K562 (cell line): ENCODE measurements around the gene TBC1D32. TPM values are rescaled to one million over a fixed set of nuclear protein-coding genes. Genes with fewer than 3 reads are reported as not detected.

Experiments used
- ATAC-seq: fragments of 200-7000 bp; cut with Tn5 transposase; 3 replicates; pipeline ENCODE4 v1.9.1; 2020; ENCODE audit warnings: moderate library complexity
- BruUV-seq: library from RNA; stranded (reverse); fragments of 400-500 nt; replicated peaks from 2 replicates; lab custom pipeline; 2021; lab: Mats Ljungman, UMichigan
- CTCF ChIA-PET: fragments of 300-600 bp; formaldehyde crosslinking; extraction: SDS; loops from one replicate; lab custom pipeline; 2021; ENCODE audit warnings: low intra/inter-chr PET ratio; lab: Yijun Ruan, JAX
- POLR2A ChIA-PET: fragments of 300-600, 350-650 bp; sonication (Branson Sonifier 250); formaldehyde crosslinking; extraction: SDS; loops from one replicate; lab custom pipeline; 2021; ENCODE audit warnings: antibody characterized with exemption, inconsistent platforms; lab: Yijun Ruan, JAX
- DNase-seq, 4 experiments: peaks; one replicate each; pipeline versions ENCODE4 v3.0.0 to v3.0.0-alpha.2; 2011 to 2018; ENCODE audit warnings: low spot score in 3 of 4, mixed read lengths in 3 of 4; ENCODE audit errors: extremely low read depth in 1 of 4
- FAIRE-seq: peaks from 2 replicates; lab custom pipeline; 2011; peaks lifted over from hg19 to GRCh38; lab: Jason Lieb, UNC
- H2AFZ ChIP-seq: 2 replicates; pipeline ENCODE4 v1.6.0; 2011; ENCODE audit warnings: low read depth, low read length, control low read depth, inconsistent platforms
- H3K27ac ChIP-seq: fragments of 200-600 bp; 3 replicates; pipeline ENCODE4 v1.8.0; 2011; ENCODE audit warnings: low read depth, mild to moderate bottlenecking, control low read depth, inconsistent platforms, low read length, moderate library complexity, mixed read lengths; ENCODE audit errors: extremely low read depth
- H3K27me3 ChIP-seq, 2 experiments: fragments of 300-600 bp in 1 of 2; 2 replicates in 1 of 2; 3 replicates in 1 of 2; pipeline versions ENCODE4 v1.6.0 to v1.8.0; 2011; ENCODE audit warnings: inconsistent platforms in 2 of 2, low read length in 2 of 2, mild to moderate bottlenecking in 1 of 2, mixed read lengths in 1 of 2, moderate library complexity in 1 of 2; ENCODE audit not compliant: control insufficient read depth in 2 of 2, insufficient read depth in 2 of 2
- H3K36me3 ChIP-seq: fragments of 300-600 bp; 3 replicates; pipeline ENCODE4 v1.8.0; 2011; ENCODE audit warnings: mild to moderate bottlenecking, low read length, inconsistent platforms; ENCODE audit not compliant: control insufficient read depth, insufficient read depth
- H3K4me1 ChIP-seq, 2 experiments: fragments of 200-600 bp in 1 of 2; replicated peaks in 1 of 2; 2 replicates in 1 of 2; 3 replicates in 1 of 2; pipeline versions ENCODE4 v1.5.1 to v1.8.0; 2011; ENCODE audit warnings: inconsistent platforms in 2 of 2, low read length in 2 of 2, mild to moderate bottlenecking in 1 of 2, mixed read lengths in 1 of 2, moderate library complexity in 1 of 2; ENCODE audit not compliant: control insufficient read depth in 2 of 2, insufficient read depth in 2 of 2
- H3K4me2 ChIP-seq: 2 replicates; pipeline ENCODE4 v1.6.1; 2011; ENCODE audit warnings: low read length, control low read depth, inconsistent platforms, mixed read lengths; ENCODE audit not compliant: insufficient read depth
- H3K4me3 ChIP-seq: fragments of 200-600 bp; sonication (generic), shearing (Covaris generic); 2 replicates; pipeline ENCODE4 v1.5.1; 2016; ENCODE audit warnings: control low read depth, inconsistent platforms
- H3K79me2 ChIP-seq: fragments of 200-600 bp; 3 replicates; pipeline ENCODE4 v1.8.0; 2011; ENCODE audit warnings: low read length, inconsistent platforms; ENCODE audit not compliant: control insufficient read depth, insufficient read depth
- H3K9ac ChIP-seq, 2 experiments: 2 replicates each; pipeline versions ENCODE4 v1.6.0 to v1.6.1; 2011; ENCODE audit warnings: low read depth in 2 of 2, low read length in 2 of 2, control low read depth in 1 of 2, inconsistent platforms in 1 of 2, mild to moderate bottlenecking in 1 of 2, mixed read lengths in 1 of 2; ENCODE audit not compliant: insufficient read depth in 1 of 2
- H3K9me1 ChIP-seq: one replicate; pipeline ENCODE4 v1.6.0; 2011; ENCODE audit warnings: inconsistent platforms, mild to moderate bottlenecking, low read length, moderate library complexity; ENCODE audit not compliant: control insufficient read depth, insufficient read depth
- H3K9me3 ChIP-seq: replicated peaks from 2 replicates; pipeline ENCODE4 v1.5.1; 2011; ENCODE audit warnings: low read depth, low read length, inconsistent platforms; ENCODE audit not compliant: control insufficient read depth, insufficient read depth
- H4K20me1 ChIP-seq: replicated peaks from 2 replicates; pipeline ENCODE4 v1.6.1; 2011; ENCODE audit warnings: low read length, inconsistent platforms, mixed read lengths; ENCODE audit not compliant: control insufficient read depth, insufficient read depth
- BRD9 ChIP-seq: fragments of 450-650 bp; IDR thresholded peaks from 2 replicates; pipeline ENCODE4 v1.6.1; 2018; ENCODE audit warnings: low read depth; ENCODE audit not compliant: partially characterized antibody
- CREB3L1 ChIP-seq: fragments of 450-650 bp; IDR thresholded peaks from 2 replicates; pipeline ENCODE4 v1.6.1; 2014; ENCODE audit warnings: low read depth, mild to moderate bottlenecking, moderate library complexity, borderline replicate concordance
- CREM ChIP-seq: IDR thresholded peaks from 2 replicates; pipeline ENCODE4 v1.6.1; 2014; ENCODE audit warnings: antibody characterized with exemption, low read depth
- ETV5 ChIP-seq: sonication (generic); formaldehyde crosslinking; IDR thresholded peaks from 2 replicates; pipeline ENCODE4 v1.4.0; 2020; ENCODE audit warnings: low read depth, mild to moderate bottlenecking, missing genetic modification reagents
- FOXP1 ChIP-seq: sonication (generic); formaldehyde crosslinking; IDR thresholded peaks from 2 replicates; pipeline ENCODE4 v1.8.0; 2022; ENCODE audit warnings: mild to moderate bottlenecking, missing genetic modification reagents
- MCM3 ChIP-seq: fragments of 450-650 bp; IDR thresholded peaks from 2 replicates; pipeline ENCODE4 v1.6.1; 2016
- MED1 ChIP-seq: sonication (generic); formaldehyde crosslinking; IDR thresholded peaks from 2 replicates; pipeline ENCODE4 v1.8.1; 2023; ENCODE audit warnings: missing genetic modification reagents, borderline replicate concordance
- PRMT5 ChIP-seq: sonication (generic); formaldehyde crosslinking; IDR thresholded peaks from 2 replicates; pipeline ENCODE4 v1.5.0; 2020; ENCODE audit warnings: missing genetic modification reagents
- TAF9B ChIP-seq: fragments of 450-650 bp; IDR thresholded peaks from 2 replicates; pipeline ENCODE4 v1.6.1; 2018; ENCODE audit warnings: mild to moderate bottlenecking; ENCODE audit not compliant: partially characterized antibody
- THRB ChIP-seq: fragments of 450-650 bp; formaldehyde crosslinking; conservative IDR thresholded peaks from 2 replicates; pipeline ENCODE4 v1.4.0; 2022; ENCODE audit warnings: mild to moderate bottlenecking, missing genetic modification characterization
- UBTF ChIP-seq, 2 experiments: IDR thresholded peaks; 2 replicates each; pipeline ENCODE4 v1.6.1; 2012; ENCODE audit warnings: improper control_type of control experiment in 2 of 2, low read depth in 2 of 2, low read length in 2 of 2, borderline replicate concordance in 1 of 2
- ZNF584 ChIP-seq: fragments of 200-800 bp; sonication (Bioruptor generic); IDR thresholded peaks from 2 replicates; pipeline ENCODE4 v1.6.1; 2016; ENCODE audit warnings: low read depth, mild to moderate bottlenecking, missing genetic modification characterization, missing compliant biosample characterization
- ZNF655 ChIP-seq: fragments of 250-450 bp; sonication (Bioruptor Pico); IDR thresholded peaks from 2 replicates; pipeline ENCODE4 v1.5.0; 2021
- ZNF695 ChIP-seq: fragments of 450-650 bp; formaldehyde crosslinking; IDR thresholded peaks from 2 replicates; pipeline ENCODE4 v1.4.0; 2020; ENCODE audit warnings: mild to moderate bottlenecking, moderate library complexity
- WGBS: fragments of 100-300 bp; shearing (Covaris generic); methylation state at CpG from one replicate; pipeline ENCODE4 v1.1.6; 2016; ENCODE audit warnings: low coverage, mixed read lengths; ENCODE audit not compliant: insufficient coverage; ENCODE audit errors: missing lambda C conversion rate; 5-methylcytosine and 5-hydroxymethylcytosine counted together
- in situ Hi-C: fragments of 300-500 bp; cut with MboI; formaldehyde crosslinking; loops from 4 replicates; pipeline ENCODE4 v1.15.0; 2018; ENCODE audit warnings: inconsistent platforms, mixed read lengths
- intact Hi-C: fragments of 100-400 bp; cut with micrococcal nuclease; formaldehyde crosslinking; loops from 2 replicates; pipeline ENCODE4 v1.14.2; 2022
- polyA plus RNA-seq, 8 experiments: library from polyadenylated mRNA; depleted of rRNA in 4 of 8; stranded (reverse) in 5 of 8; unstranded in 3 of 8; fragments of >200 nt; fragmentation: Nextera tagmentation in 2 of 8; fragmentation: Illumina TruSeq in 1 of 8; extraction: Ambion mirVana in 2 of 8; extraction: Trizol in 1 of 8; gene quantifications; 2 replicates each; pipeline versions ENCODE4 v1.2.1 to v1.2.3, GENCODE V29; 2011 to 2014; ENCODE audit warnings: inconsistent platforms in 1 of 8, missing spikeins in 1 of 8
- total RNA-seq, 7 experiments: library from RNA; depleted of rRNA in 6 of 7; stranded (reverse); fragments of >200 nt in 6 of 7; fragmentation: Illumina TruSeq in 2 of 7; extraction: Trizol in 2 of 7; gene quantifications; 2 replicates each; pipeline versions ENCODE4 v1.2.1 to v1.2.3, GENCODE V29; 2011 to 2021; ENCODE audit warnings: low replicate concordance in 1 of 7

The TBC1D32 gene
- total and polyA plus RNA-seq, 9 of the 15 experiments (the other 6 are each of a cell fraction or from before 2014, with no cell fraction given), result 2.5 to 9.6 (median 3.9) TPM

- 0% methylated on average over 1 of the region's 1 CpG for WGBS
- FAIRE-seq, result no peak
- in situ Hi-C loops (no loop called here), intact Hi-C loops (no loop called here)
- Histone ChIP-seq H3K79me2 (no peaks in the 10 kb centered on the region), H3K9me1 (no peaks in the 10 kb centered on the region), H2AFZ (no peak overlapping the region), H3K27ac (no peak overlapping the region), H4K20me1 (no peaks in the 10 kb centered on the region), H3K9me3 (no peaks in the 10 kb centered on the region), H3K36me3 (no peaks in the 10 kb centered on the region), H3K4me3 (no peak overlapping the region), H3K4me2 (no peak overlapping the region), H3K9ac (no peak overlapping the region), H3K27me3 (no peaks in the 10 kb centered on the region), H3K4me1 (no peaks in the 10 kb centered on the region)
- DNase-seq, result no peak
- ChIA-PET POLR2A (no interaction called here), CTCF (no interaction called here)
- no peak for ATAC-seq
- TF ChIP-seq CREB3L1 (no peak), UBTF (IDR thresholded peaks at IDR 0.05; ENCODE audit: borderline replicate concordance in 1 of 2, low read depth in 2 of 2, low read length in 2 of 2) (no peak), ZNF655 (CRISPR knock-in tag) (no peak), MCM3 (no peak), TAF9B (no peak), ZNF695 (CRISPR knock-in tag) (no peak), THRB (CRISPR knock-in tag) (no peak), PRMT5 (no peak), BRD9 (no peak), ZNF584 (no peak), FOXP1 (CRISPR knock-in tag) (no peak), CREM (no peak), ETV5 (no peak), MED1 (CRISPR knock-in tag) (no peak)
- BruUV-seq, result no TSS peak
Measured at GRCh38 chr6:121032268-121033006, 301.8 kb downstream of the TBC1D32 start.
